ENCODE data around the gene ENC1. TPM values are rescaled to one million over a fixed set of nuclear protein-coding genes. Genes with fewer than 3 reads are reported as not detected.

Gene ENC1
- polyA plus RNA-seq, 2 of the 4 experiments (the other 2 are of a cell fraction): 17.0 to 20.0 TPM

DNA sequence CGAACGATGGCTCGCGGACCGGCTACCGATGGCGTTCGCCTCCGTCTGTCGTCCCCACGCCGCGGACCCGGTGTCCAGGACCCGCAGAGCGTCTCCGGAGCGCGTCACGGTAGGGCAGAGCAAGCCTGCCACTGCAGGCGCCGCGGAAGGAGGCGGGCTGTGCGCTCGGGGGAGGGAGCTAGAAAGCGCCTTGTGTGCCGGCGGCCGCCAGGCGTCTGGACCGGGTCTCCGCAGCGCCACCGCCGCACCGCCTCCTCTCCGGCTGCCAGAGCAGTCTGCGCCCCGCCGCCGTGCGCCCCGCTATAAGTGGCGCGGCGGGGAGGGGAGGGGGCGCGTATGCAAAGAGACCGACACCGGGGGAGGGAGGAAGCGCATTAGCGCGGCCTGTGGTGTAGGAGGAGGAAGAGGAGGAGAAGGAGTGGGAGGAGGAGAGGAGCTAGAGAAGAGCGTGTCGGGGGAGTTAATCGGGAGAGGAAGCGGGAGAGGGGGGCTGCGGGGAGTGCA is at the start of gene ENC1 (continued):
- no peak for TF ChIP-seq MAZ (IDR thresholded peaks at IDR 0.05; ENCODE audit: borderline replicate concordance, low read depth, low read length)
- peak; percentile 14; the same call in 1 of the 2 replicates for TF ChIP-seq RNF2 (IDR thresholded peaks at IDR 0.05; ENCODE audit: borderline replicate concordance, low read depth)
- TF ChIP-seq FOSL2 (IDR thresholded peaks at IDR 0.05): no peak
- no peak for TF ChIP-seq FOSL2 (CRISPR knock-in tag; IDR thresholded peaks at IDR 0.05)
- TF ChIP-seq FOSB (CRISPR knock-in tag; IDR thresholded peaks at IDR 0.05): no peak
- TF ChIP-seq RARB (CRISPR knock-in tag; IDR thresholded peaks at IDR 0.05): no peak
- TF ChIP-seq MAFK (IDR thresholded peaks at IDR 0.05; ENCODE audit: partially characterized antibody): no peak
- no peak for TF ChIP-seq CBX8 (IDR thresholded peaks at IDR 0.05)
- TF ChIP-seq ZSCAN20 (CRISPR knock-in tag; IDR thresholded peaks at IDR 0.05): no peak

GRCh38 chr5:74686962-74687751 is 46.6 kb upstream of the ENC1 start:
- Histone ChIP-seq H3K4me1 (peaks cover 12% of the 10 kb centered on the region; the same call in 2 of the 3 replicates), H3K9me3 (no peaks in the 10 kb centered on the region), H3K27ac (no peak overlapping the region), H3K4me3 (no peak overlapping the region), H3K4me2 (peak overlapping the region; percentile 78; the same call in 2 of the 3 replicates)
- WGBS (ENCODE audit: missing lambda C conversion rate): 90% methylated on average over 5 of the region's 5 CpGs
- DNase-seq (ENCODE audit: low read depth in 1 of 2, low spot score in 1 of 2): no peak
- no peak for ATAC-seq
- TF ChIP-seq GATA3 (IDR thresholded peaks at IDR 0.05; ENCODE audit: borderline replicate concordance) (no peak), PHF8 (IDR thresholded peaks at IDR 0.05; ENCODE audit: borderline replicate concordance, low read depth) (no peak)
- no peak for FAIRE-seq
- POLR2A ChIA-PET: no interaction called here
- CTCF ChIA-PET: interaction anchor here (0.9 to 1.3 kb wide), 3 partner anchors 11 to 25 kb away, joined by 3 to 4 read pairs (median 3); no protein-coding TSS in a partner anchor

- POLR2A ChIA-PET: interaction anchor here (0.5 to 1.4 kb wide), 2 partner anchors 13 to 87 kb away, joined by 3 to 4 read pairs; no protein-coding TSS in a partner anchor
- peak overlapping the region; percentile 89 for H3K4me3 ChIP-seq
- H3K9me3 ChIP-seq: no peaks in the 10 kb centered on the region
- no peak for FAIRE-seq
- no peak; a peak in 2 of 6 replicates for ATAC-seq
- WGBS (ENCODE audit: missing lambda C conversion rate): 88% methylated on average over 10 of the region's 10 CpGs
- peaks cover 12% of the 10 kb centered on the region; the same call in 2 of the 3 replicates for H3K4me1 ChIP-seq
- DNase-seq (ENCODE audit: low read depth in 1 of 2, low spot score in 1 of 2): no peak
- CTCF ChIA-PET: interaction anchor here (1.0 to 1.2 kb wide), 2 partner anchors 13 to 33 kb away, joined by 3 read pairs; no protein-coding TSS in a partner anchor
- H3K4me2 ChIP-seq: peak overlapping the region; percentile 78
- TF ChIP-seq EHF (CRISPR knock-in tag; IDR thresholded peaks at IDR 0.05): no peak
- TF ChIP-seq FOXS1 (CRISPR knock-in tag; IDR thresholded peaks at IDR 0.05): no peak
- TF ChIP-seq POLR2A (IDR thresholded peaks at IDR 0.05; ENCODE audit: low read length): no peak
- no peak for TF ChIP-seq FOSL2 (IDR thresholded peaks at IDR 0.05)
- no peak for TF ChIP-seq FOSL2 (CRISPR knock-in tag; IDR thresholded peaks at IDR 0.05)
- TF ChIP-seq CBX2 (IDR thresholded peaks at IDR 0.05; ENCODE audit: borderline replicate concordance, low read depth): no peak
- no peak for TF ChIP-seq CHD2 (IDR thresholded peaks at IDR 0.05; ENCODE audit: low read length, partially characterized antibody)
- no peak for TF ChIP-seq RNF2 (IDR thresholded peaks at IDR 0.05; ENCODE audit: borderline replicate concordance, low read depth)
- TF ChIP-seq, protein P1, sequence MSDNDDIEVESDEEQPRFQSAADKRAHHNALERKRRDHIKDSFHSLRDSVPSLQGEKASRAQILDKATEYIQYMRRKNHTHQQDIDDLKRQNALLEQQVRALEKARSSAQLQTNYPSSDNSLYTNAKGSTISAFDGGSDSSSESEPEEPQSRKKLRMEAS (IDR thresholded peaks at IDR 0.05): no peak
- TF ChIP-seq ZSCAN20 (CRISPR knock-in tag; IDR thresholded peaks at IDR 0.05): no peak
- TF ChIP-seq JUN (IDR thresholded peaks at IDR 0.05): no peak
- no peak for TF ChIP-seq CBX8 (IDR thresholded peaks at IDR 0.05)
- TF ChIP-seq RAD21 (conservative IDR thresholded peaks at IDR 0.05 in 1 of 2, IDR thresholded peaks at IDR 0.05 in 1 of 2): no peak
- no peak for TF ChIP-seq MAZ (IDR thresholded peaks at IDR 0.05; ENCODE audit: borderline replicate concordance, low read depth, low read length)
- no peak for TF ChIP-seq RFX5 (IDR thresholded peaks at IDR 0.05)
- no peak for TF ChIP-seq RCOR1 (IDR thresholded peaks at IDR 0.05; ENCODE audit: low read depth, low read length)
- TF ChIP-seq HDAC2 (IDR thresholded peaks at IDR 0.05): no peak
- no peak for TF ChIP-seq CHD4 (IDR thresholded peaks at IDR 0.05; ENCODE audit: borderline replicate concordance)
- peak overlapping the region; percentile 84 to 100; a peak in 5 of 6 replicates for H3K27ac ChIP-seq
Observed at GRCh38 chr5:74685979-74686631, 45.6 kb upstream of the ENC1 start.

Measured in A549 (cell line).